HG03442 (cell line): ENCODE measurements around the gene CAMSAP1.
"Not testable (repeated sequence)": the region's sequence is repeated elsewhere in the genome, so short reads cannot be mapped to it uniquely, and the experiment has no call there.

Source experiments
- ATAC-seq: cut with Tn5 transposase; IDR thresholded peaks from one replicate; pipeline ENCODE4 v1.9.1; 2021; ENCODE audit warnings: mild to moderate bottlenecking, moderate library complexity; ENCODE audit not compliant: unreplicated experiment

Gene CAMSAP1

GRCh38 chr9:135920973-135921585, 13.7 kb upstream of the CAMSAP1 start:
- no peak for ATAC-seq

- ATAC-seq, result no peak
Observed at GRCh38 chr9:135920256-135920930, 13.0 kb upstream of the CAMSAP1 start.

GRCh38 chr9:135919318-135919890, 12.1 kb upstream of the CAMSAP1 start:
- ATAC-seq, result no peak

GRCh38 chr9:135916227-135916626, 8.9 kb upstream of the CAMSAP1 start:
- ATAC-seq, result not testable (repeated sequence)

GRCh38 chr9:135914921-135915320, 7.6 kb upstream of the CAMSAP1 start:
- ATAC-seq, result no peak

GRCh38 chr9:135911233-135911632, 3.9 kb upstream of the CAMSAP1 start:
- ATAC-seq, result not testable (repeated sequence)

GRCh38 chr9:135910757-135911156, 3.4 kb upstream of the CAMSAP1 start:
- no peak for ATAC-seq

- ATAC-seq, result no peak
Observed at GRCh38 chr9:135910216-135910615, 2.9 kb upstream of the CAMSAP1 start.

GRCh38 chr9:135909371-135909770, 2.0 kb upstream of the CAMSAP1 start:
- ATAC-seq, result no peak

GRCh38 chr9:135908754-135909204, 1.4 kb upstream of the CAMSAP1 start:
- ATAC-seq, result no peak

- ATAC-seq, result no peak
Observed at GRCh38 chr9:135908093-135908753, 877 bp upstream of the CAMSAP1 start.

- peak; percentile 7 for ATAC-seq
Observed at GRCh38 chr9:135907006-135907430, 328 bp downstream of the CAMSAP1 start.

GRCh38 chr9:135906291-135907005, 898 bp downstream of the CAMSAP1 start:
- ATAC-seq, result no peak

- ATAC-seq, result no peak
Observed at GRCh38 chr9:135905380-135906258, 1.7 kb downstream of the CAMSAP1 start.

- no peak for ATAC-seq
Observed at GRCh38 chr9:135903786-135904520, 3.4 kb downstream of the CAMSAP1 start.

GRCh38 chr9:135903358-135903656, 4.0 kb downstream of the CAMSAP1 start:
- ATAC-seq, result no peak

- ATAC-seq, result no peak
Observed at GRCh38 chr9:135902655-135903357, 4.5 kb downstream of the CAMSAP1 start.

GRCh38 chr9:135901826-135902225, 5.5 kb downstream of the CAMSAP1 start:
- no peak for ATAC-seq
